C4-2B (cell line): ENCODE measurements around the gene SPDYC.

Experiments
- ZFX ChIP-seq: fragments of 450-650 bp; IDR thresholded peaks from 2 replicates; pipeline ENCODE4 v1.6.1; 2017
- TF ChIP-seq, protein P1 (sequence below): fragments of 450-650 bp; conservative IDR thresholded peaks from 2 replicates; pipeline ENCODE4 v1.5.1; 2017; ENCODE audit warnings: mild to moderate bottlenecking

DNA sequence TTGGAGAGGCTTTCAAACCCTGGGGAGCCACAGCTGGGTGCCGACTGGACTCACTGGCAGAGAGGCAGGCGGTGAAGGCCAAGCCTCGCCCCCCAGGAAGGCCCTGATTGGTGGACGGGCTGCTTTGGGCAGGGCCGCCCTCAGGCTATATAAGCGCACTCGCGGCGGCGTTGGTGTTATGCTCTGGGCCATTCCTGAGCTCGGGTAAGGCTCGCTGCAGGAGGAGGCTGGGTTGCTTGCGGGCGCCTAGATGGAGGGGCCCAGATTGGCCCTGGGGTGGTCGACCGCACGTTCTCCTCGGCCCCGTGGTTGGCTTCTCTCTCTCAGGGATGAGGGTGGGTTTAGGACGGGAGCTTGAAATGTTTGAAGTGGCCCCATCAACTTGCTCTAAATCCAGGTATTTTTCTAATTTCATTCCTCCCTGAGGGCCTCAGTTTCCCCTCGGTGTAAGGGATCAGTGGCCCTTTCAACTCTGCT lies at the start of gene SPDYC:
- TF ChIP-seq, protein P1, sequence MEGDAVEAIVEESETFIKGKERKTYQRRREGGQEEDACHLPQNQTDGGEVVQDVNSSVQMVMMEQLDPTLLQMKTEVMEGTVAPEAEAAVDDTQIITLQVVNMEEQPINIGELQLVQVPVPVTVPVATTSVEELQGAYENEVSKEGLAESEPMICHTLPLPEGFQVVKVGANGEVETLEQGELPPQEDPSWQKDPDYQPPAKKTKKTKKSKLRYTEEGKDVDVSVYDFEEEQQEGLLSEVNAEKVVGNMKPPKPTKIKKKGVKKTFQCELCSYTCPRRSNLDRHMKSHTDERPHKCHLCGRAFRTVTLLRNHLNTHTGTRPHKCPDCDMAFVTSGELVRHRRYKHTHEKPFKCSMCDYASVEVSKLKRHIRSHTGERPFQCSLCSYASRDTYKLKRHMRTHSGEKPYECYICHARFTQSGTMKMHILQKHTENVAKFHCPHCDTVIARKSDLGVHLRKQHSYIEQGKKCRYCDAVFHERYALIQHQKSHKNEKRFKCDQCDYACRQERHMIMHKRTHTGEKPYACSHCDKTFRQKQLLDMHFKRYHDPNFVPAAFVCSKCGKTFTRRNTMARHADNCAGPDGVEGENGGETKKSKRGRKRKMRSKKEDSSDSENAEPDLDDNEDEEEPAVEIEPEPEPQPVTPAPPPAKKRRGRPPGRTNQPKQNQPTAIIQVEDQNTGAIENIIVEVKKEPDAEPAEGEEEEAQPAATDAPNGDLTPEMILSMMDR: no peak
- no peak for TF ChIP-seq ZFX
